Parathyroid adenoma (tissue), 2 donors: ENCODE results near the gene ZNF750.

Experiments
- H2AFZ ChIP-seq: fragments of 300-600 bp; sonication (generic); one replicate; pipeline ENCODE4 v1.7.0; 2017; ENCODE audit warnings: antibody characterized with exemption, mild to moderate bottlenecking
- H3K27ac ChIP-seq: fragments of 300-600 bp; sonication (generic); one replicate; pipeline ENCODE4 v1.7.0; 2017
- H3K27me3 ChIP-seq: fragments of 300-600 bp; sonication (generic); one replicate; pipeline ENCODE4 v1.7.0; 2017; ENCODE audit warnings: low read length; ENCODE audit not compliant: control insufficient read depth, insufficient read depth
- H3K36me3 ChIP-seq: fragments of 300-600 bp; sonication (generic); one replicate; pipeline ENCODE4 v1.7.0; 2017; ENCODE audit warnings: low read length; ENCODE audit not compliant: control insufficient read depth, insufficient read depth
- H3K4me1 ChIP-seq: fragments of 300-600 bp; sonication (generic); one replicate; pipeline ENCODE4 v1.7.0; 2017; ENCODE audit warnings: control low read depth
- H3K4me2 ChIP-seq: fragments of 300-600 bp; sonication (generic); one replicate; pipeline ENCODE4 v1.7.0; 2017; ENCODE audit warnings: low read length
- H3K4me3 ChIP-seq: fragments of 300-600 bp; sonication (generic); one replicate; pipeline ENCODE4 v1.7.0; 2017; ENCODE audit warnings: low read depth, low read length
- H3K79me2 ChIP-seq: fragments of 300-600 bp; sonication (generic); one replicate; pipeline ENCODE4 v1.7.0; 2017; ENCODE audit warnings: control low read depth
- H3K9ac ChIP-seq: fragments of 300-600 bp; sonication (generic); one replicate; pipeline ENCODE4 v1.7.0; 2017; ENCODE audit warnings: mild to moderate bottlenecking
- H3K9me3 ChIP-seq: fragments of 300-600 bp; sonication (generic); one replicate; pipeline ENCODE4 v1.7.0; 2017; ENCODE audit warnings: low read length; ENCODE audit not compliant: control insufficient read depth
- TF ChIP-seq, protein P1 (sequence below): fragments of 300-600 bp; sonication (generic); IDR thresholded peaks from one replicate; pipeline ENCODE4 v1.7.0; 2017; ENCODE audit warnings: antibody characterized with exemption, mild to moderate bottlenecking
- donor health status: primary hyperparathyroidism.

ZNF750 gene

GRCh38 chr17:82808006-82808405 lies 31.8 kb downstream of the ZNF750 start:
- H3K4me1 ChIP-seq = peaks cover 14% of the 10 kb centered on the region
- H3K79me2 ChIP-seq = peaks cover 6% of the 10 kb centered on the region
- H3K27ac ChIP-seq = no peak overlapping the region
- H3K9me3 ChIP-seq = no peaks in the 10 kb centered on the region
- no peak overlapping the region for H3K4me2 ChIP-seq
- no peaks in the 10 kb centered on the region for H3K27me3 ChIP-seq
- no peak overlapping the region for H2AFZ ChIP-seq
- H3K9ac ChIP-seq = no peak overlapping the region
- H3K36me3 ChIP-seq = no peaks in the 10 kb centered on the region
- TF ChIP-seq, protein P1, sequence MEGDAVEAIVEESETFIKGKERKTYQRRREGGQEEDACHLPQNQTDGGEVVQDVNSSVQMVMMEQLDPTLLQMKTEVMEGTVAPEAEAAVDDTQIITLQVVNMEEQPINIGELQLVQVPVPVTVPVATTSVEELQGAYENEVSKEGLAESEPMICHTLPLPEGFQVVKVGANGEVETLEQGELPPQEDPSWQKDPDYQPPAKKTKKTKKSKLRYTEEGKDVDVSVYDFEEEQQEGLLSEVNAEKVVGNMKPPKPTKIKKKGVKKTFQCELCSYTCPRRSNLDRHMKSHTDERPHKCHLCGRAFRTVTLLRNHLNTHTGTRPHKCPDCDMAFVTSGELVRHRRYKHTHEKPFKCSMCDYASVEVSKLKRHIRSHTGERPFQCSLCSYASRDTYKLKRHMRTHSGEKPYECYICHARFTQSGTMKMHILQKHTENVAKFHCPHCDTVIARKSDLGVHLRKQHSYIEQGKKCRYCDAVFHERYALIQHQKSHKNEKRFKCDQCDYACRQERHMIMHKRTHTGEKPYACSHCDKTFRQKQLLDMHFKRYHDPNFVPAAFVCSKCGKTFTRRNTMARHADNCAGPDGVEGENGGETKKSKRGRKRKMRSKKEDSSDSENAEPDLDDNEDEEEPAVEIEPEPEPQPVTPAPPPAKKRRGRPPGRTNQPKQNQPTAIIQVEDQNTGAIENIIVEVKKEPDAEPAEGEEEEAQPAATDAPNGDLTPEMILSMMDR = no peak
- no peak overlapping the region for H3K4me3 ChIP-seq

- Histone ChIP-seq H3K36me3 (no peaks in the 10 kb centered on the region), H3K4me3 (no peak overlapping the region), H3K4me1 (peaks cover 14% of the 10 kb centered on the region), H3K27ac (no peak overlapping the region), H3K4me2 (no peak overlapping the region), H3K27me3 (no peaks in the 10 kb centered on the region), H3K79me2 (peaks cover 6% of the 10 kb centered on the region), H2AFZ (no peak overlapping the region), H3K9ac (no peak overlapping the region), H3K9me3 (no peaks in the 10 kb centered on the region)
- TF ChIP-seq, protein P1 = no peak
These were observed 32.3 kb downstream of the ZNF750 start for GRCh38 chr17:82807562-82807961.

DNA sequence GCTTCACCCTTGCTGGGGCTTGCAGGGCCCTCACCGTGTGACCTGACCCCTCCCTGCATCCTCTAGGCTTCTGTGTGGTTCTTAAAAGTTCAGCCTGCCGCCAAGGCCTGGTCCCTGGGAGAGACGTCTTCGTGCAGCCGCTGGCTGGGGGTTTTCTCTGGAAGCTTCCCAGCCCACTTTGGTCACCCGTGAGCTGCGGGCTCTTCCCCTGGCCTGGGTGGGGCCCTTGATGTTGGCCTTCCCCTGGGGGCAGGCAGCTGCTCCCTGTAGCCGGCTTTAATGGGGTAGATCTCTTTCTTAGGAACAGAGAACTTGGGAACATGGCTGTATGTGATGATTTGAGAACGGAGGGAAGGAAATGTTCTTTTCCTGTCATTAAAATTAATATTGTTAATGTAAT lies 32.7 kb downstream of the ZNF750 start:
- peak overlapping the region; percentile 62 for H2AFZ ChIP-seq
- H3K4me3 ChIP-seq = no peak overlapping the region
- H3K27me3 ChIP-seq = no peaks in the 10 kb centered on the region
- H3K9me3 ChIP-seq = no peaks in the 10 kb centered on the region
- peak overlapping the region; percentile 65 for H3K27ac ChIP-seq
- no peaks in the 10 kb centered on the region for H3K36me3 ChIP-seq
- H3K9ac ChIP-seq = no peak overlapping the region
- TF ChIP-seq, protein P1 = no peak
- peaks cover 6% of the 10 kb centered on the region for H3K79me2 ChIP-seq
- peaks cover 14% of the 10 kb centered on the region for H3K4me1 ChIP-seq
- no peak overlapping the region for H3K4me2 ChIP-seq

DNA sequence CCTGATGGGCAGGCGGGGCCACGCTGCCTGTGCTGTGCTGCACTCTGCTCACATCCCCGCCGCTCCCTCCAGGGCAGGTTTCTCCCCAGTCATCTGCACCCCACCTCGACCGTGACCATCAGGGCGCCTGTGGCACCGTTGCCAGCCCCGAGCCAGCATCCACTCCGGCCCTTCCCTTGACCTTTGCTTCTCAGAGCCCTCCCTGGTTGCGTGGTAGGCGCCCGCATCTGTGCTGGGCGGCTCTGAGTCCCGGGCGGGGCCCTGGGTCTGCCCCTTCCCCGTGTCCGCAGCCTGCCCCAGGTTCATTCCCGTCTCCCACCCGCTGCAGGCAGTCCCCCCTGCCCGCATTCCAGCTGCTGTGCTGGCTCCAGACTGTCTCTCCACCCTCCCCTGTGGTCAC lies 33.2 kb downstream of the ZNF750 start:
- Histone ChIP-seq H3K27ac (peak overlapping the region; percentile 65), H3K79me2 (peaks cover 6% of the 10 kb centered on the region), H3K9ac (no peak overlapping the region), H3K36me3 (no peaks in the 10 kb centered on the region), H3K4me3 (no peak overlapping the region), H3K9me3 (no peaks in the 10 kb centered on the region), H3K27me3 (no peaks in the 10 kb centered on the region), H3K4me2 (no peak overlapping the region), H3K4me1 (peaks cover 14% of the 10 kb centered on the region), H2AFZ (peak overlapping the region; percentile 62)
- TF ChIP-seq, protein P1 = no peak

- peaks cover 14% of the 10 kb centered on the region for H3K4me1 ChIP-seq
- H3K4me2 ChIP-seq = no peak overlapping the region
- H3K9me3 ChIP-seq = no peaks in the 10 kb centered on the region
- H3K4me3 ChIP-seq = no peak overlapping the region
- peak overlapping the region; percentile 65 for H3K27ac ChIP-seq
- H3K79me2 ChIP-seq = peaks cover 7% of the 10 kb centered on the region
- no peaks in the 10 kb centered on the region for H3K36me3 ChIP-seq
- no peaks in the 10 kb centered on the region for H3K27me3 ChIP-seq
- TF ChIP-seq, protein P1 = no peak
- no peak overlapping the region for H3K9ac ChIP-seq
- H2AFZ ChIP-seq = no peak overlapping the region
These were observed 34.0 kb downstream of the ZNF750 start for GRCh38 chr17:82805823-82806222.
